Fibroblast of pulmonary artery (primary cell): Measurements from ENCODE around the gene PHOX2A.

Experiments
- DNase-seq: peaks from one replicate; pipeline ENCODE4 v3.0.0-alpha.2; 2010; ENCODE audit warnings: low read depth
- H3K4me3 ChIP-seq: replicated peaks from 2 replicates; pipeline ENCODE4 v1.5.1; 2011; ENCODE audit warnings: low read depth, mild to moderate bottlenecking, control low read depth, low read length, moderate library complexity
- CTCF ChIP-seq: IDR thresholded peaks from 2 replicates; pipeline ENCODE4 v1.5.1; 2011; ENCODE audit warnings: mild to moderate bottlenecking, control low read depth, low read length, inconsistent platforms; ENCODE audit errors: missing control alignments

PHOX2A gene

GRCh38 chr11:72250661-72251464 lies 6.9 kb upstream of the PHOX2A start:
- H3K4me3 ChIP-seq = no peak overlapping the region
- no peak for DNase-seq
- TF ChIP-seq CTCF = no peak

- TF ChIP-seq CTCF = no peak
- no peak overlapping the region for H3K4me3 ChIP-seq
- DNase-seq = no peak
These were observed 6.0 kb upstream of the PHOX2A start for GRCh38 chr11:72249961-72250360.

GRCh38 chr11:72247584-72247983 lies 3.6 kb upstream of the PHOX2A start:
- TF ChIP-seq CTCF = no peak
- DNase-seq = no peak
- no peak overlapping the region for H3K4me3 ChIP-seq

- no peak for DNase-seq
- H3K4me3 ChIP-seq = no peak overlapping the region
- TF ChIP-seq CTCF = no peak
These were observed 1.4 kb upstream of the PHOX2A start for GRCh38 chr11:72245263-72245816.

GRCh38 chr11:72244361-72245262 lies 636 bp upstream of the PHOX2A start:
- no peak for TF ChIP-seq CTCF
- no peak for DNase-seq
- H3K4me3 ChIP-seq = no peak overlapping the region

- H3K4me3 ChIP-seq = no peak overlapping the region
- no peak for DNase-seq
- no peak for TF ChIP-seq CTCF
These were observed 560 bp downstream of the PHOX2A start for GRCh38 chr11:72243173-72244059.
